Natural killer cell (primary cell): Measurements from ENCODE around the gene CEBPB. TPM values are rescaled to one million over a fixed set of nuclear protein-coding genes. Genes with fewer than 3 reads are reported as not detected.

Experiments
- ATAC-seq, 3 donors: fragments of 150-1000 bp in 2 of 3; fragments of 200-7000 bp in 1 of 3; cut with Tn5 transposase; 1 replicate in 1 of 3; 2 replicates in 2 of 3; pipeline ENCODE4 v1.10.0; 2021; ENCODE audit warnings: mild to moderate bottlenecking in 2 of 3, moderate library complexity in 2 of 3
- DNase-seq, 2 donors: peaks; one replicate each; pipeline versions ENCODE4 v3.0.0 to v3.0.0-alpha.2; 2013 to 2021; ENCODE audit warnings: mixed read lengths in 1 of 2
- H3K27ac ChIP-seq: one replicate; pipeline ENCODE4 v1.5.1; 2013; ENCODE audit warnings: mild to moderate bottlenecking, low read length
- H3K27me3 ChIP-seq: one replicate; pipeline ENCODE4 v1.6.1; 2013; ENCODE audit warnings: low read length; ENCODE audit not compliant: control insufficient read depth, insufficient read depth
- H3K36me3 ChIP-seq: one replicate; pipeline ENCODE4 v1.6.1; 2013; ENCODE audit warnings: low read length; ENCODE audit not compliant: control insufficient read depth, insufficient read depth
- H3K4me1 ChIP-seq: one replicate; pipeline ENCODE4 v1.6.1; 2013; ENCODE audit warnings: low read length; ENCODE audit not compliant: control insufficient read depth, insufficient read depth
- H3K4me3 ChIP-seq: one replicate; pipeline ENCODE4 v1.5.1; 2013; ENCODE audit warnings: low read length
- H3K9me3 ChIP-seq: one replicate; pipeline ENCODE4 v1.6.1; 2013; ENCODE audit warnings: low read length; ENCODE audit not compliant: control insufficient read depth, insufficient read depth
- H3K27ac Mint-ChIP-seq, 2 donors: one replicate each; pipeline ENCODE4 v1.8.0; 2022; ENCODE audit warnings: mild to moderate bottlenecking in 2 of 2, mixed read lengths in 2 of 2, moderate library complexity in 1 of 2
- H3K27me3 Mint-ChIP-seq, 2 donors: one replicate each; pipeline ENCODE4 v1.8.0; 2022; ENCODE audit warnings: low read depth in 2 of 2, mixed read lengths in 2 of 2
- H3K36me3 Mint-ChIP-seq: one replicate; pipeline ENCODE4 v1.8.0; 2022; ENCODE audit warnings: mixed read lengths
- H3K4me1 Mint-ChIP-seq, 2 donors: one replicate each; pipeline ENCODE4 v1.8.0; 2022; ENCODE audit warnings: mixed read lengths in 2 of 2
- H3K4me3 Mint-ChIP-seq: one replicate; pipeline ENCODE4 v1.8.0; 2022; ENCODE audit warnings: mild to moderate bottlenecking, moderate library complexity, mixed read lengths
- H3K9me3 Mint-ChIP-seq, 2 donors: one replicate each; pipeline ENCODE4 v1.8.0; 2022; ENCODE audit warnings: mixed read lengths in 2 of 2
- CTCF ChIP-seq: fragments of 200-600 bp; IDR thresholded peaks from one replicate; pipeline ENCODE4 v1.8.0; 2022; ENCODE audit warnings: antibody characterized with exemption
- WGBS: methylation state at CpG from one replicate; pipeline ENCODE4 v1.1.7; 2013; ENCODE audit warnings: missing lambda C conversion rate; ENCODE audit not compliant: insufficient coverage; 5-methylcytosine and 5-hydroxymethylcytosine counted together
- intact Hi-C: fragments of 100-400 bp; cut with micrococcal nuclease; formaldehyde crosslinking; loops from one replicate; pipeline ENCODE4 v1.14.2; 2022
- total RNA-seq, 4 donors: library from RNA; stranded (reverse); fragments of 120-200 nt in 1 of 4; gene quantifications; one replicate each; pipeline versions ENCODE4 v1.2.3 to v1.2.4, GENCODE V29; 2013 to 2022

The CEBPB gene
- total RNA-seq, 3 donors from 2014 or later (not counting 1 experiment from before 2014, with no cell fraction given), result 32.1 to 79.8 (median 68.2) TPM

- DNase-seq (no peak), ATAC-seq (no peak)
- H3K27me3 ChIP-seq, result peaks cover 2% of the 10 kb centered on the region
- H3K27ac ChIP-seq, result no peak overlapping the region
- WGBS, result 82% methylated on average over 8 of the region's 9 CpGs
- Mint-ChIP-seq H3K4me1 (peaks cover 4 to 12% of the 10 kb centered on the region in 2 donors), H3K27ac (no peak overlapping the region), H3K36me3 (no peaks in the 10 kb centered on the region), H3K27me3 (peaks cover 8 to 23% of the 10 kb centered on the region in 2 donors), H3K9me3 (no peaks in the 10 kb centered on the region), H3K4me3 (no peak overlapping the region)
- intact Hi-C loops, result no loop called here
- peaks cover 3% of the 10 kb centered on the region for H3K9me3 ChIP-seq
- H3K4me3 ChIP-seq, result no peak overlapping the region
- no peak for TF ChIP-seq CTCF
- peaks cover 8% of the 10 kb centered on the region for H3K4me1 ChIP-seq
- no peaks in the 10 kb centered on the region for H3K36me3 ChIP-seq
These were observed 25.3 kb downstream of the CEBPB start for GRCh38 chr20:50215926-50216325.

- H3K9me3 ChIP-seq, result peaks cover 3% of the 10 kb centered on the region
- H3K27ac ChIP-seq, result no peak overlapping the region
- Mint-ChIP-seq H3K27me3 (peaks cover 8 to 21% of the 10 kb centered on the region in 2 donors), H3K4me1 (peaks cover 4 to 12% of the 10 kb centered on the region in 2 donors), H3K9me3 (no peaks in the 10 kb centered on the region), H3K36me3 (no peaks in the 10 kb centered on the region), H3K27ac (no peak overlapping the region), H3K4me3 (no peak overlapping the region)
- no peaks in the 10 kb centered on the region for H3K36me3 ChIP-seq
- H3K4me3 ChIP-seq, result no peak overlapping the region
- intact Hi-C loops, result no loop called here
- H3K27me3 ChIP-seq, result peaks cover 2% of the 10 kb centered on the region
- no peak for DNase-seq
- no peak for TF ChIP-seq CTCF
- WGBS, result 91% methylated on average over 4 of the region's 4 CpGs
- no peak for ATAC-seq
- peaks cover 10% of the 10 kb centered on the region for H3K4me1 ChIP-seq
These were observed 26.0 kb downstream of the CEBPB start for GRCh38 chr20:50216543-50217206.

GRCh38 chr20:50217207-50217949 is 26.7 kb downstream of the CEBPB start:
- WGBS, result 87% methylated on average over 14 of the region's 14 CpGs
- Histone ChIP-seq H3K4me3 (no peak overlapping the region), H3K27me3 (peaks cover 2% of the 10 kb centered on the region), H3K9me3 (peaks cover 3% of the 10 kb centered on the region), H3K27ac (no peak overlapping the region), H3K36me3 (no peaks in the 10 kb centered on the region), H3K4me1 (peaks cover 15% of the 10 kb centered on the region)
- Mint-ChIP-seq H3K27me3 (peaks cover 8 to 21% of the 10 kb centered on the region in 2 donors), H3K4me3 (no peak overlapping the region), H3K4me1 (peaks cover 4 to 12% of the 10 kb centered on the region in 2 donors), H3K27ac (no peak overlapping the region), H3K36me3 (no peaks in the 10 kb centered on the region), H3K9me3 (no peaks in the 10 kb centered on the region)
- TF ChIP-seq CTCF, result no peak
- ATAC-seq (no peak), DNase-seq (no peak)
- intact Hi-C loops, result no loop called here
